NCI-H524 (cell line): Measurements from ENCODE around the gene ALDH9A1.
"Not testable (repeated sequence)": the region's sequence is repeated elsewhere in the genome, so short reads cannot be mapped to it uniquely, and the experiment has no call there.

Experiments used
- DNase-seq, 2 experiments: peaks; one replicate each; lab custom pipeline; 2025; lab: John Stamatoyannopoulos, UW

The ALDH9A1 gene

DNA sequence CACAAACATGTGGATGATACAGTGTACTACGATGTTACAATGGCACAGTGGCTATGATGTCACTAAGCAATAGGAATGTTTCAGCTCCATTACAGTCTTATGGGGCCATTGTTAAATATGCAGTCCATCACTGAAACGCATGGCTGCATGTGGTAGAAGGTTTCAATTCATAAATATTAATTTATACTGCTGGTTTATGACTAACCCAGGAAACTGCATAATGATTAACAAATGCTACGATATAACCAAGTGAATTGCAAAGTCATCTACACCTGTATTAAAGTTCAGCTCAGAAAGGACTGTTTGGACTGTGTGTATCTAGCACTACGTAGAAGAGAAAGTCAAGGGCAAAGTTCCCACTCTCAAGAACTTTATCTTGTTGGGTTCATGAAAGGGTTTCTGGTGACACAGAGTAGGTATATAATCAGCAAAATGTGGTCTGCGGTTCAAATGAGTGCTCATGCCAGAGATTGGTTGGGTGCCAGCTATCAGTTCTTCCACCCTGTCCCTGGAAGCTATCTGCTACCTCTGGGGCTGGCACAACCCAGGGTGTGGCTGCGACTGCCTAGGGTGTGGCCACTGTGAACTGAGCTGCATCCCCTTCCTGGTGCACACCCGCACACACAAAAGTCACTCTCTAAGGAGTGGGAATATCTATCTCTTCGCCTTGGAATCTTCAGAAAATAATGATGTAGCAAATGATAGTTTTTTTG, 52.6 kb downstream of the ALDH9A1 start:
- no peak for DNase-seq

DNA sequence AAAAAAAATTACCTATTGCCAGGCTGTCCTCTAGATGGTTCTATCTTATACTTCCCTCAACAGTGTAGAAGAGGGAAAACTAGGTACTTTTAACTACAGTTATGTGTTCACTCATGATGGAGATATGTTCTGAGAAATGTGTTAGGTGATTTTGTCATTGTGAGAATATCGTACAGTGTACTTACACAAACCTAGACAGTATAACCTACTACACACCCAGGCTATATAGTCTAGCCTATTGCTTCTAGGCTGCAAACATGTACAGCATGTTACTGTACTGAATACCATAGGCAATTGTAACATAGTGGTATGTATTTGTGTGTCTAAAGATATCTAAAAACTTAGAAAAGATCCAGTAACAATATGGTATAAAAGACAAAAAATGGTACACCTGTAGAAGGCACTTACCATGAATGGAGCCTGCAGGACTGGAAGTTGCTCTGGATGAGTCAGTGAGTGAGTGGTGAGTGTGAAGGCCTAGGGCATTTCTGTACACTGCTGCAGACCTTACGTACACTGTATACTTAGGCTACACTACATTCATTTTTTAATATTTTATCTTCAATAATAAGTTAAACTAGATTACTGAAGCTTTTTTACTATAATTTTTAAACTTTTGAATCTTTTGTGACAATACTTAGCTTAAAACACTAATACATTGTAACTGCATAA, 54.2 kb downstream of the ALDH9A1 start:
- DNase-seq: no peak

DNA sequence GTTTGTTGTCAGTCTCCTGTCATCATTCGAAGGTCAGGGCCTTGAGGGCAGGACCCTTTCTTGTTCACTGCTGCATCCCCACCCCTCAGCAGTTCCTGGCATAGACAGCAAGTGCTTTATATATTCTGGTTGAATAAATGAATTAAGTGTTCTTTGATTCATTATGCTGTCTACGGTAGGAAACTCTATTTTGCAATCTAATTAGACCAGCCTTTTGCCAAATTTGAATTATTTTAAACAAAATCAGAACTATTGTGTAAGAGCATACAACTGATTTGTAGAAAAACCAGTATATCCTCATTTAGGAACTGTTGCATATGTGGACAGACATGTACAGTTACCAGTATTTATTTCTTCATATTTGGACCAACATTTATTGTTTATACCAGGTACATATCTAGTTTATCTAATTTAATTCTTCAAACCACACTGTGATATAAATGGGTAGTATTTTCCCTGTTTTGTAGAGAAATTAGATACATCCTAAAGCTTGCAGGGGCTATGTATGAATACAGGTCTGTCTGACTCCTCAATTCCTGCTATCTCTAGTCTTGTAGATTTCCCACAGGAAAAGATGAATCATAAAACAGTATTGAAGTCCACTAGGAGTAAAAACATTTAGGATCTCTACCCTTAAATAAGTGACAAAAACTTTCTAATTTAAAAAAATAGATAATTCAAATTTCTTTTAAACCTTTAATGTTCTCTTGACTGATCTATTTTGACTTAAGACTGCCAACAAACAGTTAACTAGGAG, 57.0 kb downstream of the ALDH9A1 start:
- DNase-seq: no peak

DNA sequence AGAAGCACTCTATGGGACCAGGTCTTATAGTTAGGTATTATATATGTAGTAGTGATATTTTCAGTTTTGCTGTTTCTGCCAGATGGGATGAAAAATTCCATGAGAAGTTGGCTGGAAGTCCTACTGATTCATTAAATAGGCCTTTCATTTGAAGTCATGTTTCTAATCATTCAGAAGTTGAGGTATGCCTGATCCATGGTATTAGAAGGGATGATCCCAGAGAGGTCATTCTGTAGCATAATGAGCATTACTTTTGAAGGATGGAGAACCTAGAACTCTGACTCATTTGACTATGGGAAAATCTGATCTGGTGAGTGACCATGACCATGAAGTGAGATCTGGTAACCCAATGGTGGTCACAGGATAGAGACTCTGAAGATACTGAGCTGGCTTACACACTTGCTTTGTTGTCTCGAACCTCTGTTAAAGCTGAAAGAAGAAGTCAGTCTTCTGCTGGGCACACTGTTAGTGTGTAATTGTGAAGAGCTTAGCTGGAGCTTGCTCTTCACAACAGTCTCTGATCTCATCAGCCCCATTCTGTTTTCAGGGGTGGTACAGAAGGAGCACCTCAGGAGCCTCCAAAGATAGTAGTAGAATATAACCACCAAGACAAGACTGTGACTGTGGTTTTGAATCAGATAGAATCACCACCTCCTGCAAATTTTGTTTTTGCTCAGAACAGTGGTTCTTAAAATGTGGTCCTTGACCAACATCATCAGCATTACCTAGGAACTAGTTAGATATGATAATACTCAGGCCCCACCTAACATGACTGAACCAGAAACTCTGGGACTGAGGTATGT, 58.3 kb downstream of the ALDH9A1 start:
- DNase-seq: no peak

DNA sequence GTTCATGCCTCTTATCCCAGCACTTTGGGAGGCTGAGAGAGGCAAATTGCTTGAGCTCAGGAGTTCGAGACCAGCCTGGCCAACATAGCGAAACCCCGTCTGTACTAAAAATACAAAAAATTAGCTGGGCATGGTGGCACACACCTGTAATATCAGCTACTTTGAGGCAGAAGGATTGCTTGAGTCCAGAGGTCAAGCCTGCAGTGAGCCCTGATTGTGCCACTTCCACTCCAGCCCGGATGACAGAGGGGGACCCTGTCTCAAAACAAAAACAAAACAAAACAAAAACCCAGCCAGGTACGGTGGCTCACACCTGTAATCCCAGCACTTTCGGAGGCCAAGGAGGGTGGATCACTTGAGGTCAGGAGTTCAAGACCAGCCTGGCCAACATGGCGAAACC, 60.2 kb downstream of the ALDH9A1 start:
- not testable (repeated sequence) for DNase-seq

DNA sequence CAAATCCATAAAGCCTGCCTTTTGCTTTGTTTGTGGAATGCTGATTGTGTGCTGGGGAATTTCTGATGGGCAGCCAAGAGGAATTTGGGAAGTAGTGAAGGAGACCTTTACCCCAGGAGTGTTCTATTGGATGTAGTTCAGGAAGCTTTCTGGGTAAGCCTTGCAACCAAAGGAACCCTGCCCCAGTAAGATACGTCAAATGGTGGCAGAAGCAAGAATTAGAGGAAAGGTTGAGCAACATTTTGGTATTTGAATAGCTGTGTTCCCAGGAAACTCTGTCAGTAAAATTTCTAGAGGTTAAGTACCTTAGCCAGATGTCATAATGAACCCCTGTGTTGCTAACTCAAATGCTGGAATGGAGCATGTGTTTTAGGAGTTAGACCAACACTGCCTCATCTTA, 60.9 kb downstream of the ALDH9A1 start:
- DNase-seq: no peak

DNA sequence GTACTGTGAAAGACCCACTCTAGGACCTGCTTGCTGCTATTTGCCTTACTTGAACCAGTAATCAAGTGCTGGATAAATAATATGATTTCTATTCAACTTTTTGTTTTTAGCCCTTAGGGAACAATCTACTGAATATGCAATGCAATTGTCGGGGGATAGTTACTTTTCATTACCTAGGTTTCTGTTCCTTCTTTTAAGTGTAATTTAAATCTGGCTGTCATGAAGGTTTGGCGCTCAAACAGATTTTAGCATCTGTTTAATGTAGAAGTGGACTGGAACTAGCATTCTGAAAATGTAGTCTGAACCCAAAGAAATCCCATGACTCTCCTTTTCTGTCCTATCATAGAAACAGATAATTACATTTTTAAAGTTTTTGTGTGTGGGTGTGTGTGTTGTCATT, 62.5 kb downstream of the ALDH9A1 start:
- no peak for DNase-seq

DNA sequence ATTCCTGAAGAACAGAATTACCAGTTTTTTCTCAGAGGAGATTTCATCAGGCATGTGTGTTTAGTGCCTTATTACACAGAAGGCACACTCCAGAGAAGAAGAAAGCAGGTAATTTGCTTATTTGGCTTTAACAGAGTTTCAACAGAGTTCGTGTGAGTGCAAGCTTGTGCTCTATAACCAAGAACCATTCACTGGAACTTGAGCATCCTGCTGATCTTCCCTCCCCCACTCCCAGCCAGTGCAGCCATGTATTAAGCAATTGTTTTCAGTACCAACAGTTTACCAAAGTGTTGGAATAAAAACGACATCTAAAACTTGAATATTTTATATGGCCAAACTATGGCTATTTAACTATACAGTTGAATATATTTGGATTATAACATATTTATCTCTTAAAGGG, 63.0 kb downstream of the ALDH9A1 start:
- no peak for DNase-seq

DNA sequence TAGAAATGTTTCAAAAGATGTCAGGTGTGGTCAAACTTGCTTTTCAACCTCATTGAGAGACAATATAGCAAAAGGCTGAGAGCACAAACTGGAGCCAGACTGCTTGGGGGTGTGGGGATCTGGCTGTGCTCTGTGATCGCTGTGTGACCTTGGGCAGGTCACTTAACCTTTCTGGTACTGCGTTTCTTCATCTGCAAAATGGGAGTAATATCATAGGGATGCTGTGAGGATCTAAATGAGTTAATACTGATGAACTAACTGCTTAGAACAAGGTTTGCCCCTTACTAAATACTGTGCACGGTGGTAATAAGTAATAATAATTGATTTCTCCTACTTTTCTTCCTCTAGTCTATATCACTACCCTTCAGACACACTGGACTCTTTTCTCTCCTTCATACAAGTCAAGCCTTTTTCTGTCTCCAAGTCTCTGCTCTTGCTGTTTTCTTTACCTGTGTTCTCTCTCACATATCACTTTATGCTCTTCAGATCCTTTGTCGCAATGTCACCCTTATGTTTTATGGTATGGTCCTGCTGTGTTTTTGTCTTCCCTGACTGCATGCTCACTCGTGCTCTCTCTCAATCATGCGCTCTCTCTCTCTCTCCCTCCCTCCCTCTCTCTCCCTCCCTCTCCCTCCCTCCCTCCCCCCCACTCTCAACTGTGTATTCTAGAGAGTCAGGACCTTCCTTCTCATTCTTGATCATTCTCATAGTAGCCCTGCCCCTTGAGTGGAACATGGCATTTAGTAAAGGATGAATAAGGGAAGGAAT, 64.0 kb downstream of the ALDH9A1 start:
- no peak for DNase-seq

DNA sequence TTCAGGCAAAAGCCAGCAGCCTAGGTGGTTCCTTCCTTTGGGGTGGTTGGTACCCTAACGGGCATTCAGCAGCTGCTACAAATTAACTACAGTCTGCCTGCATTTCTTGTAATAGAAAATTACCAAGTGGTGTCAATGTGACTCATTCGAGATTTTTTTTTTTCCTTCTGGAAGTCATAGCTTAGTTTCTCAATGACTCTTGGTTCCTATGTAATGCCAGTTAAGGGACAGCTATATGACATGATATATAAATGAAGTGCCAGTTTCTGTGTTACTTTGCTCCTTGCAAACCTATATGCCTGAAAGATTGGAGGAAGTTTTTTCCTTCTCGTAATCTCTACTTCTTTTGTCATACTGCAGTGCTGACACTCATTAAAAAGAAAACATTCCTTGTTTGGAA, 64.7 kb downstream of the ALDH9A1 start:
- no peak for DNase-seq

DNA sequence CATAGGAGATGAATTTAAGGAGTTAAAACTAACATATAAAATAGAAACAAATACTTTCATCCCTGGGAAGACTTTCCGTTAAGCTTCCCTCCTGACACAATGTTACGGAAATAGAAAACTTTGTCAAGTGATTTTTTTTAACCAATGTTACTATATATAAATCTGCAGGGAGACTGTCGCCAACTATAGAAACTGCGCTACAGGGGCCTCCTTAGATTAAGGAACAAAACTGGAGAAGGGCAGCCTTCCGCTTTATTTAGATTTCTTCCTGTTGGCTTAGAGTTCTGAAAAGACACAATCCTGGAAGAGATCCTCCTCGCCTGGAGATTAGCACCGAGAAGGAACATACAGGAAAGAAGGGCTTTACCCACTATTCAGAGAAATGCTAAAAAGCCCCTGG, 65.9 kb downstream of the ALDH9A1 start:
- no peak for DNase-seq

DNA sequence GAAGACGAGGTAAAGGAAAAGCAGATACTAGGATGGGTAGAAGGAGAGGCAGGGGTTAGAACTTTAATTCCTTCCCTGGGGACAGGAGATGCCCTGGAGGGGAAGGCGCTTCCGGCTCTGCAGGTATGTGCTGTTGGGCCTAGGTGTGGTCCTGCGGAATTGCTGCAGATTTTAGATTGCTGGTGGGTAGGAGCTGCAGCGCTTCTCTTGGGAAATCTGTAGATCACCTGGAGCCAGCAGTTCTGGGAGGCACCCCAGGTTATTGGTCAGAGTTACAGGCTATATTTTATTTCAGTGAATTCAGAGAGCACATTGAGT, 66.3 kb downstream of the ALDH9A1 start:
- no peak for DNase-seq

DNA sequence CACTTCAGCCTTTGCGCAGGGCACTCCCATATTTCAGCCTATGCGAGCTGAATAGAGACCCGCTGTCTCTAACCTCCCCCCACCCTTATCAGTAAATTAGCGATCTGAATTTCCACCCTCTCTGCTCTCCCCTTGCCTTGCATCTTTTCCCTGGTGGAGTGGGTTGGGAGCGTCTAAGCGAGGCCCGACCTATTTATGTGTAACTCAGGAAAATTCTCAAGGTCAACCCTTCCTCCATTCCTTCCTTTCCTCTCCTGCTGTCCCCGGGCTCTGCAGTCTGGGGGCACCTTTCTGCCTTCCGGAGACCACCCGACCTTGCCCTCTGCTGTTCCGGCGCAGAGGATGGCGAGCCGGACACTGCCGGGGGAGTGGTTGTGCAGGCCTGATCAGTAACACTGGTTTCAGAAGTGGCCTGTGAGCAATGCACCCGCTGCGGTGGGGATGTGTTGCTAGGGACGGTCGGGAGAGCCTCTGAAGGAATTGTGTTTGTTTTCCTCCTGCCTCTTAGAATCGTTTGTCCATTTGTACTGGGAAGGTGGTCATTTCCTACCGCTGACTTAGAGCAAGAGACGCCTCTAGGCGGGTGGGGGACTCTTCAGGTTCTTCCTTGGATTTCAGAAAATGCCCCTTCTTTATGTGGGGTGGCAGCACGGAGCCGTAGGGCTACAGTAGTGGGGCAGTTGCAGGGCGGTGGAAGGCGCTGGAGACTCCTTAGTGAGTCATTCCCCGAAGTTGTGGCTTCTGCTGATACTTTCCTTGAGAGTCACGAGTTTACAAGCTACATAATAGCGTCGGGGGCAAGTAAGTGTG, 66.8 kb downstream of the ALDH9A1 start:
- peak; percentile 10 to 58 for DNase-seq

DNA sequence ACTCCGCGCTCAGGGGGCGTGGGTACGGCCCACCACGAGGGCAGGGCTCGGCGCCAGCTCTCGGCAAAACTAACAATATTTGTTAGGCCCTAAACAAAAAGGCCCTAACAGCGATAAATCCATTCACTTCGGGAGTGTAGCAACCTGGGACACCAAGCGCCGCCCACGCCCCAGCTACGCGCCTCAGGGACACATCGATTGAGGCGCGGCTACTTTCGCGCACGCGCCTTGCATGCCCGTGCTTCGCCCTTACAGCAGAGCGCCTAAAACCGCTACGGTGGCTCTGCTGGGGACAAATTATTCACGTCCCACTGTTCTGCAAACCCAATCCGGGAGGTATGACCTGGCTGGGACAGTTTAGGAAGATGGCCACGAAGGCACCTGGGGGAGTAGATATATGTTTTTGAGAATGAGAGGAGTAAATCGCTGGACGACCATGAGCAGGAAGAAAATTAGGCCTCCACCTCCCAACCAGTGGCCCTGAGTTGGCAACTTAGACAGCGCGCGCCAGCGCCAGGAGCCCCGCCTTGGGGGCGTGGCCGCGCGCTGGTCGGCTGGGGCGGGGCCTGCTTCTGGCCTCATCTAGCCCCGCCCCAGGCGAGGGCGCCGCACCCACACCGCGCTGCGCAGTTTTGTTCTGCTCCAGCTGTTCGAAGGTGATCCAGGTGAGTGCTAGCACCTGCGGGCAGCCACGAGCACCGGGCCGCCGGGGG, 67.6 kb downstream of the ALDH9A1 start, which contains the start of gene MGST3:
TSS of gene MGST3 (plus strand) at position 606 of the 713 bp plus-strand sequence. CDS start 18,614 bp downstream, outside the sequence.
- DNase-seq: peak; percentile 95 to 97

DNA sequence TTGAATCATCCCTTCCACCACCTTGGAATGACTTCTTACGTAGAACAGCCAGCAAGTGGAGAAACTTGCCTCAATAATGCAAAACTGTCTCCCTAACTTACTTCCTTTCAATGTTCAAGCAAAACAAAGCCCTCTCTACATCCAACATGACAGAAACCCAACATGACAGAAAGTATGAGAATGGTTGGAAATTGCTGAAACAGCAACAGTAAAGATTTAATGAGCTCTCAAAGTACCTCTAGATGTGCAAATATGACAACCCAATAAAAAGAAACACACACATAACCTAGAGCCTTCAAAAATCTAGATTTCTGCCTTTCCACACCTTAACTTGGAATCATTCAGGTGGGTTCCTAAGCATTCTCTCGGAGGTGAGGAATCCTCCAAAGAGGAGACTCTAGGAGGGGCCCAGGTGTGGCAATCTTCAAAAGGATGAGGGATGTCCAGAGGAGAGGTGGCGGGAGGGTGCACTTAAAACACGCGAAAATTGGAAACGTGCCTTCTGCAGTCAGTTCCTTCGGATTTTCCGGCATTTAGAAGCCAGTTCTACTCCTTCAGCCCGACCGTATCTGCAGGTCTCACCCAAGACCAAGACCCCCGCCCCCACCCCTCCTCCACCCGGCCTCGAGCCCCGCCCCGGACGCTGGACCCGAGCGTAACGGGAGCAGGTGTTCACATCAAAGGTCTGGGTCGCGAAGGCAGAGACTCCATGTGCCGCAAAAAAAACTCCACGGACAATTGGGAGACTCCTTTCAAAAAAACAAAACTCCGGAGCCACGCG, 68.3 kb downstream of the ALDH9A1 start:
- DNase-seq: peak; percentile 63 to 70

DNA sequence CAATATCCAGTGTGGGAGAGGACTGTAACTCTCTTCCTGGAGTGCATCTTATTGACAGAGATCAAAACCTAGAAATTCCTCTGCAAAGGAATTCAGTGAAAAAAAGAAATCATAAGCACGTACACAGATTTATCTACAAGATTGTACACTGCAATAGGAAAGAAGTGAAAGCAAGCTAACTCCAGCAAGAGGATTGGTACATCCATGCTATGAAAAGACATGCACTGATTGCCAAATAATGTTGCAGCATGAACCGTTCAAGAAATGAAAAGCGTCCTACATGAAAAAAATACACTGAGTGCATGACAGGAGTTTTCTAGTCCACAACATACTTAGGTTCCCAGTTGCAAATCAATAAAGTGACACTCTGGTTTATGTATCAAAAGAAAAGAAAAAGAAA, 69.2 kb downstream of the ALDH9A1 start:
- DNase-seq: no peak

DNA sequence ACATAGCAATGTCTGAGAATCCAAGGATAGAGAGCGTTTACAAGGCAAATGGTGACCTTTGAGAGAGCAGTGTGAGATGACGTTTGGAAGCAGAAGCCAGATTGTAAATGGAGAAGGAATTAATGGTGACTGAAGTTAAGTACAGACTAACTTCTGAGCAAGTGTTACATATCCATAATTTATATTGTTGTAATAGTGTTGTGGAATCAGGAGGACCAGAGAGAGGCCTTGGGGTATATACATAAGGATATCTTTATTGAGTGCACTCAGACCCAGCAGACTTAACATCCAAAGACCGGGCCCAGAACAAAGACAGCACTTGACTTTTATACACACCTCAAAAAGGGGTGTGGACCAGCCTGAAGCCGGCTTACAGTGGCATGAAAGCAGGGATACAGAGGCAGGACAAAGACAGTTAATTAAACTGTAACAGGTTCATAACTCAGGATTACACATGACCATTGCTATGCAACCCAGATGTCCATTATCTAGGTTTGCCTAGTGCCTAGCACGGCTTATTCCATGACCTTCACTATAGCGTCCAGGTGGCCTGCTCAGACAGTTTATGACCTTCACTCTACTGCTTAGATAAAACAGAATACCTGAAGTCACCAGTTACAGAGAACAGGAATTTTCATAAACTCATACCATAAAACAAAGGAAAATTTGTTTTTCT, 70.1 kb downstream of the ALDH9A1 start:
- no peak for DNase-seq

DNA sequence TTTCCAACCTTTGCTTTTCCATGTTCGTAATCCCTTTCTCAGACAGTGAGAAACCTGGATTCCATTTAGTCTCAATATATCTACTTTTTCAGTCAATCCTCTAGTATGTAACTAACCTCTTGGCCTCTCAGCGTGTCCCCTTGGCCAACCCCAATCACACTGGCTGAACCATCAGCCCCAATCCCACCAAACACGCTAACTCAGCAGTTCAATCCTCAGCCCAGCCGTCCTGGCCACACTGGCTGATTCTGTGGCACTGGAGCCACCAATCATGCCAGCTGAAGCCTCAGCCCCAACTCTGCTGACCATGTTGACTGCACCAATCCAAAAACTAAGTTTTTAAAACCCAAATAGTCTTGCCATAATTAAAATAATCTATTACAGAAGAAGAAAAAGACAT, 73.9 kb downstream of the ALDH9A1 start:
- DNase-seq: no peak

DNA sequence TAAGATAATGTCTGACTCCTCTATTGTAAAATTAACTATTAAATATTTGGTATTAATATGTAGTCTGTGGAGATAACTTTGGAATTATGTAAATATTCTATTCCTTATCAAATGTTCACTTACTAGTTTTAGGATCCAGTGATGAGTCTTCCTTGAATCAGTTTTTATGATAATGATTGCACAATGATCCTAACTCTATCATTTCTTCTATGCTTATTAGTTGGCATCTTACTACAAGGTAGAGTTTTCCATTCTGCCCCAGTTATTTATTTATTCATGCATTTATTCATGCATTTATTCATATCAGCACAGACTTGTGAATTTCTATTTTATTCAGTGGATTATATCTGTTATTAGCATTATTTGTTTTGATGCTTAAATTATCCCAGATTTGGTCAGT, 74.7 kb downstream of the ALDH9A1 start:
- DNase-seq: no peak
